HG02678 (cell line): ENCODE results near the gene MAP2K3.

Source experiments
- ATAC-seq: cut with Tn5 transposase; IDR thresholded peaks from one replicate; pipeline ENCODE4 v1.9.1; 2021; ENCODE audit warnings: mild to moderate bottlenecking, moderate library complexity; ENCODE audit not compliant: unreplicated experiment

Gene MAP2K3

DNA sequence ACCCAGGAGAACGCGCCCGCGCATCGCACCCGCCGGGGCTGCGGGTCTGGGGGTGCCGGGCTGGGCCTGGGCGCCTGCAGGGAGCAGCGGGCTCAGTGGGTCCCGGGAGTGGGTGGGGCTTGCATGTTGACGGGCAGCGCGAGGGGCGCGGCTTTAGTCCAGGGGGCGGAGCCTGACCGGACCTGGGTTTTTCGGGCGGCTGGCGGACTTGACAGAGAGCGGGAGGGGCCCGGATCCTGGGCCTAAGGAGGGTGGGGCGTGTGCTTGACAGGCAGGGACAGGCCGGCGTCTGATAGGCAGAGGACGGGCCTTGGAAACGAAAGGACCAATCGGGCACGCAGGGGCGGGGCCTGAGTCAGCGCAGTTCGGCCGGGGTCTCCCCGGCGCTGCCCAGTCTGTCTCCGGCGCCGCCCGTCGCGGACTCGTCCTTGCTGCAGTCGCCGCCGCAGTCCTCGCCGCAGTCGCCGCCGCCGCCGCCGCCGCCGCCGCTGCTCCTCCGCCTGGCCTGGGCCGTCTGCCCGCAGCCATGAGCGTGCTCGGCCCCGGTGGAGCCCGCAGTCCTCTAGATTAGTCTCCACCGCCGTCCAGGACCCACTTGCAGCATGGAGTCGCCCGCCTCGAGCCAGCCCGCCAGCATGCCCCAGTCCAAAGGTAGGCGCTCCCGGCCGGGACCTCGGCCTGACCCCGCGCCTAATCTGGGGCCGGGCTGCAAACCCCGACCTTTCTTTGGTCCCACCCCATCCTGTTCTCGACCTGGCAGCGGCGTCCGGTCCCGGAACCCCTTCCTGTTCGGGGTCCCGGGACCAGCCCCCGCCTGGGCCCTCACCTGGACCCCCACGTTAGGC is at the start of gene MAP2K3:
Gene MAP2K3 (plus strand): TSS at position 393 of the 845 bp plus-strand sequence. CDS start 210 bp downstream, at position 603.
- peak; percentile 78 for ATAC-seq

- ATAC-seq, result no peak
Observed at GRCh38 chr17:21235921-21236320, 48.6 kb upstream of the MAP2K3 start.

DNA sequence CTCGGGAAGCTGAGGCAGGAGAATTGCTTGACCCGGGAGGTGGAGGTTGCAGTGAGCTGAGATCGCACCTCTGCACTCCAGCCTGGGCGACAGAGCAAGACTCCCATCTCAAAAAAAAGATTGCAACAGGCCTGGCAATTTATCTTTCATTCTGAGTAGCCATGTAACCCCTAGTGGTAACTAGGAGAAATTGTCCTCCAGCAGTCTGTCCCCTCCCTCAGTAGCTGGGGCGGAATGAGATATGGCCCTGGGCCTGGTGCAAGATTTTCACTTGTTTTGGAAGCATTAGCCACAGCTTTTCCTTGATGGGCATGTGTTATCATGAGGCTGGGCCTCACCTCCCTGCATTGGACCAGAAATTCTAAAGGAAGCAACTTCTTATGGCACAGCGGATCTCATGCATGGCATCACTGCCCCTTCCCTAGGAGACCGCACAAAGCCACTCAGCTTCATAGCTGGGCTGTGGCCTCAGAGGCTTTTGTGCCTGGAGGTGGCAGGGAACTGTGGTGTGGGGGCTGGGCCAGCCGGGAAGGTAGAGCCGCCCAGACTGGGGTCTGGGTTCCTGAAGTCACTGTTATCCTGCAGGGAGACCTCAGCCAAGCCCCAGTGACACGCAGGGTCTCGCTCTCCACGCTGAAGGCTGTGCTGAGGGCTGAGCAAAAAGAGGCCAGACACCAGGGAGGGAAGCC is 44.7 kb upstream of the MAP2K3 start:
- ATAC-seq, result no peak

DNA sequence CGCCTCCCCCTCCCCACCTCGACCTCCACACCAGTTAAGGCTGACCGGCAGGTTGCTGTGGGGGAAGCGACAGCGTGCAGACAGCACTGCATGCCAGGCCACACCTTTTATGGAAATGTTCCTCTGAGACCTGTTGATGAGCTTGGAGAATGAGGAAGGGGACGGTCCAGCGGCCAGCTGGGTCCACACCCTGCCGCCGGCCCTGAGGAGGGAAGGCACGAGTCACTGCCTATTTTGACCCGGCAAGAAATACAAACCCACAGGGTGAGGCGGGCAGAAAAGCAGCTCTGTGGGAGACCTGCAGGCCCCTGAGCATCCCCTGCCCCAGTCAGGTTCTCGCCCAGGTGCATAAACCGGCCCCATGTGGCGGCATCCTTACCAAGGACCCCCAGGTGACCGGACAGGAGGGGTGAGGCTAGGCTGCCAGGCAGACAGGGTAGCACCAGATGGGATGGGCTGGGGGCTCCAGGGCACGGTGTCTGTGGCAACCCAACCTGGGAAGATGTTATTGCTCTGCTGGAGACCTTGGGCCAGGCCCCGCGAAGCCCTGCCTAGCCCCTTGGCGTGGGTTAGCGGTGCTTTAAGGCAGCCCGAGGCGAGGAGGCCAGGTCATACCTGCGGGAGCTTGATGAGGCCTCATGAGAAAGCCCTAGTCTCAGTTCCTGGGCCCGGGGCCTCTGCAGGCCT is 44.0 kb upstream of the MAP2K3 start:
- no peak for ATAC-seq

- ATAC-seq, result no peak
Observed at GRCh38 chr17:21241564-21241963, 42.9 kb upstream of the MAP2K3 start.

DNA sequence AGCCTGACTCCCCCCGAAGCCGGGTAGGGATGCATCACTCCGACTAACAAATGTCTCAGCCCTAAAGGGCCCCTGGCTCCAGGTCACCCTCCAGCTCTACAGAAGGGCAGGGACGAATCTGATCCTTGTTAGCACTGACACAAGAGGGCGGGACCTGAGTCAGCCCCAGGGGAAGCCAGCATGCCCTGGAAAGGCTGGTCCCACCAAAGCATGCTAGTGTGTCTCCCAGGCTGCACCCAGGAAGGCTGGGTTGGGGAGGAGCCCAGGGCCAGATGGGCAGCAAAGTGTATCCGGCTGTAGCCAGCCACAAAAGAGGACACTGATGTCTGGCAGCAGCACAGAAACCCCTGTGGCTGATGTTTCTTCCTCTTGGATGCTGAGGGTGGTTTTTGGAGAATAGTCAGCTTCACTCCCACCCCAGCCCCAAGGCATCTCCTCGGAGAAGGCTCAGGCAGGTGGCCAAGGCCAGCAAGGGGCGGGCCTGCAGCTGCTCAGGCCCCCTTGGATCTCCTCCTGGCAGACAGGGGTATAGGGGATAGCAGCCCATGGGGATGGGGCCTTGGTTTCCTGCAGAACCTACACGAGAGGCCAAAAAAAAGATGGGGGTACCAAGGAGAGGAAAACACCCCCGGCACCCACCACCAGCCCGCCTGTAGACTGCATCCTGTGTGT is 42.3 kb upstream of the MAP2K3 start:
- ATAC-seq, result no peak

GRCh38 chr17:21242780-21243515 is 41.6 kb upstream of the MAP2K3 start:
- no peak for ATAC-seq

DNA sequence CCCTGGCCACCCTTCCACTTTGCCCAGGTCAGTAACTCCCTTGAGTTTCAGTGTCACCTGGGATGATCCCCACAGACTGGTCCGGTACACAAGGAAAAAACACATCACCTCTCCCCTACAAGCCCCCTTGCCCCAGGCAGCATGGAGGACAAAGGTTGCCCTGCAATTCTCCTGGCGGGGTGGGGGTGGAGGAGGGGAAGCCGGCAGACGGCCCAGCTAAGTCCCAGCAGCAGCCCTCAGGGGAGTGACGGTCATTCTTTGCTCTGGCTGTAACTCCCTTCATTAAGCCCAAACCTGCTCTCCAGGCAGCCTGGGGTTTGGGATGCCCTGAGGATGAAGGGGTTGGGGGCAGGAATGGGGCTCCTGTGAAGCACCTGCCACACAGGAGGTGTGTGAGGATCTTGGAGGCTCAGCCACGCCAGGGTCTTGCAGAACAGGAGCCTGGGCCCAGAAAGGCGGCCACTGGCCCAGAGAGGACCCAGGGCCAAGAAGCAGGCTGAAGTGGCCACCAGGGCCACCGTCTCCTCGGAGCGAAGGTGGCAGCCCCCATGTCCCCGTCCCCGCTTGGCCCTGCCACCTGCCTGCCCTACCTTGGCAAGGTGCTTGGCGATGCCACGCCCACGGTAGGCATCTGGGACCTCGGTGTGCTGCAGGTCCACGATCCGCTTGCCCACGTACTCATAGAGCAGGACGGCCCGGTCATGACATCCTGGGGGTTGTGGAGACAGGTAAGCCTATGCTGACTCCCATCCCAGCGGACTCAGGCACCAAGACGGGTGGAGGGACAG is 40.8 kb upstream of the MAP2K3 start:
- ATAC-seq, result no peak

DNA sequence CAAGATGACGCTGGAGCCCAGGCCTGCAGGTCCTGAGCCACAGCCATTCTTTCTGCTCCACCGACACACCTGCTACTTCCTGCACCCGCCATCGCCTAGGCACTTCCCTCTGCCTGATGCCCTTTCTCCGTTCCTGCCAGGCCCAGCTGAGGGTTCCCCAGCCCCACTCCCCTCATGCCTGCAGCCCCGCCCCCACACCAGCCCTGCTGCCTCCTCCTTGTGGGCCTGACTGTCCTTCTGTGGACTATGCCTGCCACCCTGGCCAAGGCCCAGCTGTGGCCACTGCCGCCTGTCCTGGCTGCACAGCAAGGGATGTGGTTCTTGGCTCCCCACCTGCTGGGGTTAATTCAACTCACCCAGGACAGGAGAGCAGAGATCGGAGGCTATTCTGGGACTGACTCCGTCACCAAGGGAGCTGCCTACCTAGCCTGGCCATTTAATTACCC is 38.8 kb upstream of the MAP2K3 start:
- ATAC-seq, result no peak

DNA sequence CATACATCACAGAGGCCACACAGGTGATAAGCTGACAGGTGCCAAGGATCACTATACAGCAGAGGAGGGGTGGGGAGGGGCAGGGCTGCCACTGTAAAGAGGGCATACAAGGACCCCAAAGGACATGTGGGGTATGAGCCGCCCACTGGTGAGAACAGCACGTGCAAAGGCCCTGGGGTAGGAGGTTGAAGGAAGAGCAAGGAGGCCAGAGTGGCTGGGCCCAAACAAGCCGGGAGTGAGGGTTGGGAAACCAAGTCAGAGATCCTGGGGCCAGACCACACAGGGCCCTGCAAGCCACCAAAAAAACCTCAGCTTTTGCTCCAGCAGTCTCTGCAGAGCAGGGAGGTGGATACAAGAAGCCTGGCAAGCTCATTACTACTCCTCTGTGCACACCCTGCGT is 37.8 kb upstream of the MAP2K3 start:
- ATAC-seq, result no peak

GRCh38 chr17:21247552-21248258 is 36.8 kb upstream of the MAP2K3 start:
- ATAC-seq, result no peak

DNA sequence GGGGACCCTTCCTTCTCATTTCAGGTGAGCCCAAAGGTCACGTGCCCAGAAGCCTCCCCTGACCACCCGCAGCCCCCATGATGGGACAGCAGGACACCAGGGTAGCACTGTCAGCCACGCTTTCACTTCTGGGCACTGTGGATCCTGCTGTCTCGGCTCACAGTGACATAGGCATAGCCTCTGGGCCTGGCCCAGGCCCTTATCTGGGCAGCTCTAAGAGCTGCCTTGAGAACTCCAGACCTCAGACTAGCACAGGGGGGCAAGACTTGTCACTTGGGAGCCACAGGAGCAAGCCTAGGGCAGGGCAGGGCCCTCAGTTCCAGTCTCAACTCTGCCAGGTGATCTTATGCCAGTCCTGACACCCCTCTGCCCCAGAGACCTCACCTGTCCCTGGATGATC is 36.0 kb upstream of the MAP2K3 start:
- ATAC-seq, result no peak

DNA sequence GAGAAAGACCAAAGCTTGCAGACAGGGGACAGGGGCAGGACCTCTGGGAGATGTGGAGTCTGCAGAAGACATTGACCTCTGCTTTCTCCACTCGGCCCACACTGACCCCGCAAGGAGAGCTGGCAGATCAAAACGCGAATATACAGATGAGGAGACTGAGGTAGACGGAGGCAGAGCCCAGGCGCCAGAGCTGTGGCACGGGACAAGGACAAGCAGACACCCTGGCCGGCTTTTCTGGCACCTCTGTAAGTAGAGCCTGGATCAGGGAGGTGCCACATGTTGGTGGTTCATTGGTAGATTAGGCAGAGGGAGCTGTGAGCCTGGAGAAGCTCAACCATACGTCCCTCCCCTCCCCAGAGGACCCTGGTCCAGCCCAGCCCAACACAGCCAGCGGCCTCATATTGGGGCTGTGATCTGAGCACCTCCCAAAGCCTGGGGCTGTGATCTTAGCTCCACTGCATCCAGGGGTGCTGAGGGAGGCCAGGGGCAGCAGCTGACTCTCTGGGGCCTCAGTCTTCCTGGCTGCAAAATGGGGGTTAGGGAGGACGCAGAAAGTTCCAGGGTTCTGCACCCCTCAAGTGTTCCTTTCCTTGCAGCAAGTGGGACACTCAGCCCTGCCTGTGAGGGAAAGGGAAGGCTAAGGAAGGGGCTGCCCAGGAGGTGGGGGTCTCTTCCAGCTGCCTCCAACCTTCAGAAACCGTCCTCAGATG is 35.3 kb upstream of the MAP2K3 start:
- no peak for ATAC-seq

DNA sequence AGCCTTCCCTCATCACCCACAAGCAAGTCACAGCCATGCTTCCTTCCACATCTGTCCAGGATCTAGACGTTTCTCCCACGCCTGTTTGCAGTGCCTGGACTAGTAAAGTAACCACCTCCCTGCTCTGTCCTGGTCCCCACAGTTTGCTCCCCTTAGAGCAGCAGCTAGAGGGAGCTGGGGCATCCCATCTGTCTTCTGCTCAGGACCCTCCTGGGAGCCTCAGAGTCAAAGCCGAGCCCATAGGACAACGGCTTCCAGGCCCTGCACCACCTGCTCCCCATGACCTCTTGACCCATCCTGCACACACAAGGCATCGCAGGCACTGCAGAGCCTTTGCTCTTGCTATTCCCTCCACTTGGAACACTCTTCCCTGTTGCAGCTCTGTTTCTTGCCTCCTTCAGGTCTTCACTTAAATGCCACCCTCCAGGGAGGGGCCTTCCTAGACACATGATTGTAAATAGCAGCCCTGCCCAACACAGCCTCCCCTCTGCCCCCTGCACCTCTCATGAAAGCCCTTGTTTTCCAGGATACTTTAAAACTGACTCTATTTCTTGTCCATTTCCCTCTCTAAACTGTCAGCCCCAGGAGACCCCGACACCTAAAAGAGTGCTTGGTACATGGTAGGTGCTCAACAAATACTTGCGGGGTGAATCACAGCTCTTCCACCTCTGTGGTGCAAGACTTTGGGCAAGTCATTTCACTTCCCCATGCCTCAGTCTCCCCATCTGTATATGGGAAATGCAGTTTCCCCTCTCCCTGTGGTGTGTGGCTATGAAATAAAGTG is 34.4 kb upstream of the MAP2K3 start:
- ATAC-seq, result no peak

- no peak for ATAC-seq
Observed at GRCh38 chr17:21250854-21251253, 33.7 kb upstream of the MAP2K3 start.

DNA sequence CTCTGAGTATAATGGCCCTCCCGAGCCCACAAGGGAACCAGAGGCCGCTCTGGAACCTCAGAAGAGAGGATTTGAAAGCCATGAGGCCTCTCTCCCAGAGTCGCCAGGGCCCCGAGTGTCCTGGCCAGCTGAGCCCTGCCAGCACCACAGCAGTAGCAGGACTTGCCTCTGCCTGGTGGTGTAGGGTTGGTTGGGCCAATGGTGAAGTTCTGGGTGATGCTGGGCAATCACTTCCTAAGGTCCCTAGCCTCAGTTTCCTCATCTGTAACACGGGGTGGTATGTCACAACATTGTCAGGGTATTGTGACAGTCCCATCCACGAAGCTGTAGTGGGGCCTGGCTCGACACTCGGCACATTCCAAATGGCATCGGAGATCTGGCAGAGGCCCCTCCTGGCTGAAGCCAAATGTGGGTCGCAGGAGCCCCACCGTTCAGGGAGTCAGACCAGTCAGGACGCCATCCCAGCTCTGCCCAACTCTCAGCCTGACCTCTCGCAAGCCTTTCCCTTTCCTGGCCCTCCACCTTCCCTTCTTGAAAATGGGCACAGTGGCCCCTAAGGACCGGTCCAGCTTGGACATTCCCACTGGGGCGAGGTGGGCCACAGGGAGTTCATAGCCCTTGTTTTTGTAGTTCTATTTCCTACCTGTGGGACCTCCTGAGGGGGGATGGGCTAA is 33.0 kb upstream of the MAP2K3 start:
- ATAC-seq, result no peak

DNA sequence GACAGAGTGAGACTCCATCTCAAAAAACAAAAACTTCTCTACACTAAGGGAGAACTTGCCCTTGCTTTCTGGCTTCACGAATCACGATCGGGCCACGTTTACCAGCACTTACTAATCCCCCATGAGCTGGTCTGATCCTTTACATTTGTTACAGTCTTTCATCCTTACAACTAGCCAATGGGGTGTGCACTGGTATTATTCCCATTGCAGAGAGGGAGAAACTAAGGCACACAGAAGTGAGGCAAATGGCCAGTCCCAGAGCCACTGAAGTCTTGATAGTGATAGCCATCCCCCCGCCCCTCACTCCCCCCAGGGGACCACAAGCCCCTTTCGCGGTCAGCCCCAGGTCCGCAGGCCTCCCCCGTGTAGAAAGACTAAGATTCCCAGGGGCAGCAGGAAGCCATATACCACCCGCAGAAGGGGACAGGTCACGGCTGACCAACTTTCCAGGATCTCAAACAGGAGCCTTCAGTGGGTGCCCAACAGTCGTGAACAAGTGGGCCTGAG is 32.2 kb upstream of the MAP2K3 start:
- no peak for ATAC-seq
